ENCODE measurements around the gene OMA1.

GRCh38 chr1:58568271-58568860 is 21.8 kb upstream of the OMA1 start:
- TF ChIP-seq CTCF (IDR thresholded peaks at IDR 0.05 in 2 of 3, conservative IDR thresholded peaks at IDR 0.05 in 1 of 3; ENCODE audit: control insufficient read depth in 2 of 3, extremely low read depth in 1 of 3, insufficient read depth in 1 of 3, low read depth in 3 of 3, low read length in 3 of 3) (no peak), REST (IDR thresholded peaks at IDR 0.05; ENCODE audit: low read depth, low read length) (no peak), EZH2 (IDR thresholded peaks at IDR 0.05; ENCODE audit: borderline replicate concordance, control insufficient read depth, low read depth, low read length) (no peak)

All from GM12878 (cell line).